Nephron progenitor cell (in vitro differentiated cells): Measurements from ENCODE around the gene RAB11FIP3.
"Not testable (repeated sequence)": the region's sequence is repeated elsewhere in the genome, so short reads cannot be mapped to it uniquely, and the experiment has no call there.

Experiments used
- DNase-seq: peaks from one replicate; pipeline ENCODE4 v3.0.0; 2021
- H3K27ac Mint-ChIP-seq: 2 replicates; pipeline ENCODE4 v1.8.0; 2021; ENCODE audit warnings: mild to moderate bottlenecking, moderate library complexity, mixed read lengths
- H3K27me3 Mint-ChIP-seq: 2 replicates; pipeline ENCODE4 v1.8.0; 2021; ENCODE audit warnings: mild to moderate bottlenecking, low read depth, mixed read lengths; ENCODE audit not compliant: poor library complexity
- H3K36me3 Mint-ChIP-seq: 2 replicates; pipeline ENCODE4 v1.8.0; 2021; ENCODE audit warnings: low read depth, mixed read lengths
- H3K4me1 Mint-ChIP-seq: 2 replicates; pipeline ENCODE4 v1.8.0; 2021; ENCODE audit warnings: mixed read lengths
- H3K4me3 Mint-ChIP-seq: 2 replicates; pipeline ENCODE4 v1.8.0; 2021; ENCODE audit warnings: mild to moderate bottlenecking, moderate library complexity, mixed read lengths
- H3K9me3 Mint-ChIP-seq: 2 replicates; pipeline ENCODE4 v1.8.0; 2021; ENCODE audit warnings: mild to moderate bottlenecking, moderate library complexity, mixed read lengths
- TF ChIP-seq, protein P1 (sequence below): fragments of 200-600 bp; sonication (generic); IDR thresholded peaks from 2 replicates; pipeline ENCODE4 v1.5.0; 2021; ENCODE audit warnings: antibody characterized with exemption

Gene RAB11FIP3

DNA sequence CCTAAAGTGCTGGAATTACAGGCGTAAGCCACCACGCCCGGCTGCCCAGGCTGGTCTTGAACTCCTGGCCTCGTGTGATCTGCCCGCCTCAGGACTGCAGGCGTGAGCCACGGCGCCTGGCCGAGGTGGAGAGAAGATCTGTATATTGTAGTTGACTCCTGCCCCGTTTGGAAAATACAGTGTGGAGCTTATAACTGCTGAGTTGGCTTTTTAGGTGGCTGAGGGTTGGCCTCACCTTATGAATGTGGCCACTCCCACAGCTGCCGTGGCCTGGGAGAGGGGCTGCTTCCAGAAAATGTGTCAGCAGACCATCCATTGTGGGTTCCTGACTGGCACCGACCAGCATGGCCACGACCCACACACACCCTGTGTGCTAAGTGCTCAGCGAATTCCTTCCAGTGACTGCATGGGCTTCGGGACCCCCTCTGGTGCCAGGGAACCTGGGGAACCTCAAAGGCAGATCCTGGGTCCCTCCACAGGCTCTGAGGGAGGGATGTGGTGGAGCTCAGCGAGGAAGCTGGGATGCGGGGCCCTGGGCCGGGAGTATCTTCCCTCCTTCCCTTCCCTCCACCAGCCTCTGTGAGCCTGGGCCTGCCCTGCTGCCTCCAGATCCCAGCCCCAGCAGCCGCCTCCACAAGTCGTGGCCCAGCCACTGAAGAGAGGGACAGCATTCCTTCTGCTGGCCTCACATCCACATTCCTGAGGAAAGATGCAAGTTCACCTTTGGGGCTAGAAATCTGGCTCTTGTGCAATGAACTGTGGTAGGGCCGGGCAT, 10.9 kb upstream of the RAB11FIP3 start:
- TF ChIP-seq, protein P1, sequence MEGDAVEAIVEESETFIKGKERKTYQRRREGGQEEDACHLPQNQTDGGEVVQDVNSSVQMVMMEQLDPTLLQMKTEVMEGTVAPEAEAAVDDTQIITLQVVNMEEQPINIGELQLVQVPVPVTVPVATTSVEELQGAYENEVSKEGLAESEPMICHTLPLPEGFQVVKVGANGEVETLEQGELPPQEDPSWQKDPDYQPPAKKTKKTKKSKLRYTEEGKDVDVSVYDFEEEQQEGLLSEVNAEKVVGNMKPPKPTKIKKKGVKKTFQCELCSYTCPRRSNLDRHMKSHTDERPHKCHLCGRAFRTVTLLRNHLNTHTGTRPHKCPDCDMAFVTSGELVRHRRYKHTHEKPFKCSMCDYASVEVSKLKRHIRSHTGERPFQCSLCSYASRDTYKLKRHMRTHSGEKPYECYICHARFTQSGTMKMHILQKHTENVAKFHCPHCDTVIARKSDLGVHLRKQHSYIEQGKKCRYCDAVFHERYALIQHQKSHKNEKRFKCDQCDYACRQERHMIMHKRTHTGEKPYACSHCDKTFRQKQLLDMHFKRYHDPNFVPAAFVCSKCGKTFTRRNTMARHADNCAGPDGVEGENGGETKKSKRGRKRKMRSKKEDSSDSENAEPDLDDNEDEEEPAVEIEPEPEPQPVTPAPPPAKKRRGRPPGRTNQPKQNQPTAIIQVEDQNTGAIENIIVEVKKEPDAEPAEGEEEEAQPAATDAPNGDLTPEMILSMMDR: no peak
- H3K27ac Mint-ChIP-seq: no peak overlapping the region
- no peak for DNase-seq
- H3K27me3 Mint-ChIP-seq: peaks cover 4% of the 10 kb centered on the region
- no peak overlapping the region for H3K4me3 Mint-ChIP-seq
- H3K9me3 Mint-ChIP-seq: no peaks in the 10 kb centered on the region
- peaks cover 3% of the 10 kb centered on the region for H3K36me3 Mint-ChIP-seq
- peaks cover 12% of the 10 kb centered on the region for H3K4me1 Mint-ChIP-seq

GRCh38 chr16:415170-415498, 10.3 kb upstream of the RAB11FIP3 start:
- not testable (repeated sequence) for H3K27me3 Mint-ChIP-seq, H3K4me3 Mint-ChIP-seq, H3K36me3 Mint-ChIP-seq, H3K9me3 Mint-ChIP-seq, H3K27ac Mint-ChIP-seq, DNase-seq, H3K4me1 Mint-ChIP-seq

DNA sequence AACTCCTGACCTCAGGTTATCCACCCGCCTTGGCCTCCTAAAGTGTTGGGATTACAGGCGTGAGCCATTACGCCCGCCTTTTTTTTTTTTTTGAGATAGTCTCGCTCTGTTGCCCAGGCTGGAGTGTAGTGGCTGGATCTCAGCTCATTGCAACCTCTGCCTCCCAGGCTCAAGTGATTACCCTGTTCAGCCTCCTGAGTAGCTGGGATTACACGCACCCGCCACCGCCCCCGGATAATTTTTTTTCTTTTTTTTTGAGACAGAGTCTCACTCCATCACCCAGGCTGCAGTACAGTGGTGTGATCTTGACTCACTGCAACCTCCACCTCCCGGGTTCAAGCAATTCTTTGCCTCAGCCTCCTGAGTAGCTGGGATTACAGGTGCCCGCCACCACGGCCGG, 3.3 kb upstream of the RAB11FIP3 start:
- peaks cover 47% of the 10 kb centered on the region for H3K27me3 Mint-ChIP-seq
- not testable (repeated sequence) for H3K9me3 Mint-ChIP-seq, H3K4me3 Mint-ChIP-seq, DNase-seq, H3K36me3 Mint-ChIP-seq, H3K27ac Mint-ChIP-seq
- peaks cover 19% of the 10 kb centered on the region for H3K4me1 Mint-ChIP-seq

- H3K27me3 Mint-ChIP-seq: peaks cover 43% of the 10 kb centered on the region
- DNase-seq: no peak
- H3K4me3 Mint-ChIP-seq: peak overlapping the region; percentile 71
- no peak overlapping the region for H3K27ac Mint-ChIP-seq
- TF ChIP-seq, protein P1: no peak
- peaks cover 11% of the 10 kb centered on the region for H3K36me3 Mint-ChIP-seq
- no peaks in the 10 kb centered on the region for H3K9me3 Mint-ChIP-seq
- H3K4me1 Mint-ChIP-seq: peaks cover 39% of the 10 kb centered on the region
Measured at GRCh38 chr16:424033-424622, 1.3 kb upstream of the RAB11FIP3 start.

DNA sequence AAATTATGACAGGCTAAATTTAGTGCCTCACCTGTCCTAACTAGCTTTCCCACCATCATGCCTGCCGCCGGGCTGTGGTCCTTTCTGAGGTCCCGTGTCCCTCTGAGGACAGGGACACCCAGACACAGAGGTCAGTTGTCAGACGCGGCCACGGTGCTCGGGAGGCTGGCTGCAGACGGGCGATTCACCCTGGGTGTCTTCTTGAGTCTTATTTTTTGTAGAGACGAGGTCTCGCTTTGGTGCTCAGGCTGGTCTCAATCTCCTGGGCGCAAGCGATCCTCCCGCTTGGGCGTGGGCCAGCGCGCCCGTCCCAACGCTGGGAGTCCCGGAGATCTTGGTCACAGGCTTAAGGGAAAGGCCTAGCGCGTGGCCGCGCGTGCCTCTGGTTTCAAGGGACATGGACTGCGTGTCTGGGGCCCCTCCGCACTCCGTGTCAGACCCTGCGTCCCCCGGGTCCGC, 797 bp upstream of the RAB11FIP3 start:
- TF ChIP-seq, protein P1: no peak
- H3K4me3 Mint-ChIP-seq: peak overlapping the region; percentile 71
- H3K9me3 Mint-ChIP-seq: no peaks in the 10 kb centered on the region
- peaks cover 43% of the 10 kb centered on the region for H3K27me3 Mint-ChIP-seq
- H3K36me3 Mint-ChIP-seq: peaks cover 13% of the 10 kb centered on the region
- peaks cover 44% of the 10 kb centered on the region for H3K4me1 Mint-ChIP-seq
- peak; percentile 22 for DNase-seq
- no peak overlapping the region for H3K27ac Mint-ChIP-seq

GRCh38 chr16:425740-426114, 278 bp downstream of the RAB11FIP3 start:
- H3K27me3 Mint-ChIP-seq: peaks cover 37% of the 10 kb centered on the region
- H3K27ac Mint-ChIP-seq: no peak overlapping the region
- no peaks in the 10 kb centered on the region for H3K9me3 Mint-ChIP-seq
- H3K36me3 Mint-ChIP-seq: peaks cover 19% of the 10 kb centered on the region
- no peak for DNase-seq
- TF ChIP-seq, protein P1: no peak
- H3K4me3 Mint-ChIP-seq: peak overlapping the region; percentile 77
- peaks cover 52% of the 10 kb centered on the region for H3K4me1 Mint-ChIP-seq
